T follicular helper cell (primary cell): ENCODE measurements around the gene FADS6.

ENCODE experiments used
- DNase-seq: peaks from one replicate; pipeline ENCODE4 v3.0.0-alpha.2; 2020; ENCODE audit warnings: low read depth

The FADS6 gene

DNA sequence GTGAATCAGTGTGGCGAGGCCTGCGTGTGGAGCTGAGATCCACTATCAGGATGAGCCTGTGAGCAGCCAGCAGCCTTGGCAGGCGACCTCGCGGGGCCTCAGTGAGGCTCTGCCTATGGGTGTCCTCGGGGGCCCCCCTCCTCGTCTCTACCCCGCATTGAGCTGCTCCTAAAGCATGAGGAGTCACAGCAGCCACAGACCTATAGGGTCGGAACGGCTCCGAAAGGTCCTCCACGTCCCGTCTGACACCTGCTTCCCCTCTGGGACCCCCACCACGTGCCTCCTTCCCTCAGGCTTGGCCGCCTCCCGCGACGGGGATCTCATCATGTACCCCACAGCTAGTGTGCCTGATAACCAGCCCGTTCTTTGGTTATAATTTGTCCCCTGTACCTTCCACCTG, 62.6 kb downstream of the FADS6 start:
- DNase-seq = no peak

DNA sequence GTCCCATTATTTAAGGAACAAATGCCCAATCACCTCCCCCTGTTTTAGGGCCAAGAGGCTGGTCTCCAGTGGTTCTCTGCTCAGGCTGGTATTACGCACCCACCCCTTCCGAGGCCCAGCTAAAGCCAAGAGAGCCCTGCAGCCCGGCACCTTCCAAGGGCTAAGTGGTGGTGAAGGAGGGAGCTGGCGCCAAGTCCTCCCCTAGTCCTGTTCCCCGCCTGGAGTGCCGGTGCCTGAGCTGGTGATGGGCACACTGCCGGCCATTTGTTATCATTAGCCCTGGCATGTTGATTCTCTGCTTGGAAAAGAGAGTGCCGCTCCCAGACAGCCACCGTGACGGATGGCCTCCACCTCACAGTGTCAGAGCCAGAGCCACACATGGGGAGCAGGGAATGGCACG, 65.6 kb downstream of the FADS6 start:
- no peak for DNase-seq
